GM19023 (cell line): ENCODE data around the gene C4B.
"Not testable (repeated sequence)": the region's sequence is repeated elsewhere in the genome, so short reads cannot be mapped to it uniquely, and the experiment has no call there.

ENCODE experiments used
- ATAC-seq: cut with Tn5 transposase; IDR thresholded peaks from one replicate; pipeline ENCODE4 v1.9.1; 2021; ENCODE audit warnings: mild to moderate bottlenecking, moderate library complexity; ENCODE audit not compliant: unreplicated experiment

The C4B gene

DNA sequence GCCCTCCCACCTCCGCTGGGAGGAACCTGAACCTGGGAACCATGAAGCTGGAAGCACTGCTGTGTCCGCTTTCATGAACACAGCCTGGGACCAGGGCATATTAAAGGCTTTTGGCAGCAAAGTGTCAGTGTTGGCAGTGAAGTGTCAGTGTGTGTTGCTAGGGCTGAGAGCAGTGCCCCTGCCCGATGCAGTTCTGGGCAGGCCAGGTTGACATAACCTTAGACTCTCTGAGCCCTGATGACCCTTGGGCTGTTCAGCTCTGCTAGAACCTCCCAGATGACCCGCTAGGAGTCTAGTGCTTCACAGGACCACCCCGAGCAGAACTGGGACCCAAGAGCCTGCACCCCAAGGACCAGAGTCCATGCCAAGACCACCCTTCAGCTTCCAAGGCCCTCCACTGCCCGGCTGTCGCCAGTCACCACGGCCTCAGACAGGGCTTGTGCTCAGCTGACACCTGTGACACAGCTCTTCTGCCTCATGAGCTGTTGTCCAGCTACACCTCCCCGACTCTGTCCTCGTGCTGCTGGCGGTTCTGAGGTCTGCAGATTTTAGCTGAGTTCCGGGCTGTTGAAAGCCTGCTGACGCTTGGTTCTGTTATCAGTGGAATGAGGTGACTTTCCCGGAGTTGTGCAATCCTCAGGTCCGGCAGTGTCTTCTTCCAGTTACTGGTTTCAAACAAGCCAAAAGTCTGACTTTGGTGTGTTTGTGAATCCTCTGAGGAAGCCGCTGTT, 20.9 kb downstream of the C4B start:
- ATAC-seq, result not testable (repeated sequence)

DNA sequence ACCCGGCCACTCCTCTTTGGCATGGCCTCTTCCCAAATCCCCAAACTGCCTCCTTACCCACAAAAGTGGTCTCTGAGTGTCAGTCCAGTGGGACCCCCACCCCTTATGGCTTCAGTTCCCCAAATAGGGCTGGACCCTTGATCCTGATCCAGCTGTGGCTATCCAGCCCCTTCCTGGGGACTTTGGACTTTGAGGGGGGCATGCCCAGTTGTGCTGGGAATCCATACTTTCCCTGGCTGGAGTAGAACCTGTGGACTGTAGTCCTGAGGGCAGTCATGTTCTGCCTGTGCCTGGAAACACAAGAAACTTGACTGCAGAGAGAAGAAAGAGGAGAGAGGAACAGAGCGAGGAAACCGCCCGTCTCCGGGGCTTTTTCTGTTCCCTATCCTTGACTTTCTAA, 22.5 kb downstream of the C4B start:
- ATAC-seq, result not testable (repeated sequence)

DNA sequence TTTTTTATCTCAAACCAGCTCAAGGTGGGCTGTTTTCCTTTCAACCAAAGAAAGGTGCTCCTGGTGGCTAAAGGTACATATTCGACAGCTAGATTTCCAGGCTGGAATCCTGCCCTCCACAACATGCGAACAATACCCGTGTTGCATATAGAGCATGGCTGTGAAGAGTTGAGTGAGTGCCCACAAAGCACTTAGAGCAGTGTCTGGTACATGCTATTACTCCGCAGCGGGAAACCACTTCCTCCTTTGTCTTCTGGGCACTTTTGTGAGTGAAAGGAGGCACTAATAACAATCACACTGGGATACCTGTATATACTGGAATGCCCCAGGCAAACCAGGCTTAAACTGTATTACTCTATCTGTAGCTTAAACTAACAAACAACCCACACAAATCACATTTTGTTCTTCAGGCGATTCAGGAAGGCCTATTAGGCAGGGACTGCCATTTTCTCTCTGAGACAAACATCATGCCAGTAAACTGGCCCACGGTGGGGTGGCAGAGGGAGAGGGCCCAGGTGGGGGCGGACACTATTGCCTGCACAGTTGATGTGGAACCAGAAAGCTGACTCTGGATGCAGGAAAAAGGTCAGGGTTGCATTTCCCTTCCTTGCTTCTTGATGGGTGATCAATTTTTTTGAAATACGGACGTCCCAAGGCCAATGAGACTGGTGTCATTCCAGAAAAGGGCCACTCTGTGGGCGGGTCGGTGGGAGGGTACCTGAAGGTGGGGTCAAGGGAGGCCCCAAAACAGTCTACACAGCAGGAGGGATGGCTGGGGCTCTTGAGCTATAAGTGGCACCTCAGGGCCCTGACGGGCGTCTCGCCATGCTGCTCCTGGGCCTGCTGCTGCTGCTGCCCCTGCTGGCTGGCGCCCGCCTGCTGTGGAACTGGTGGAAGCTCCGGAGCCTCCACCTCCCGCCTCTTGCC, 23.3 kb downstream of the C4B start, which contains the start of gene CYP21A2:
TSS of gene CYP21A2 (plus strand) at position 818 of the 927 bp plus-strand sequence. CDS start at position 826, 8 bp downstream.
- ATAC-seq, result not testable (repeated sequence)

DNA sequence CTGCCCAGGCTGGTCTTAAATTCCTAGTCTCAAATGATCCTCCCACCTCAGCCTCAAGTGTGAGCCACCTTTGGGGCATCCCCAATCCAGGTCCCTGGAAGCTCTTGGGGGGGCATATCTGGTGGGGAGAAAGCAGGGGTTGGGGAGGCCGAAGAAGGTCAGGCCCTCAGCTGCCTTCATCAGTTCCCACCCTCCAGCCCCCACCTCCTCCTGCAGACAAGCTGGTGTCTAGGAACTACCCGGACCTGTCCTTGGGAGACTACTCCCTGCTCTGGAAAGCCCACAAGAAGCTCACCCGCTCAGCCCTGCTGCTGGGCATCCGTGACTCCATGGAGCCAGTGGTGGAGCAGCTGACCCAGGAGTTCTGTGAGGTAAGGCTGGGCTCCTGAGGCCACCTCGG, 24.3 kb downstream of the C4B start:
- ATAC-seq, result not testable (repeated sequence)

DNA sequence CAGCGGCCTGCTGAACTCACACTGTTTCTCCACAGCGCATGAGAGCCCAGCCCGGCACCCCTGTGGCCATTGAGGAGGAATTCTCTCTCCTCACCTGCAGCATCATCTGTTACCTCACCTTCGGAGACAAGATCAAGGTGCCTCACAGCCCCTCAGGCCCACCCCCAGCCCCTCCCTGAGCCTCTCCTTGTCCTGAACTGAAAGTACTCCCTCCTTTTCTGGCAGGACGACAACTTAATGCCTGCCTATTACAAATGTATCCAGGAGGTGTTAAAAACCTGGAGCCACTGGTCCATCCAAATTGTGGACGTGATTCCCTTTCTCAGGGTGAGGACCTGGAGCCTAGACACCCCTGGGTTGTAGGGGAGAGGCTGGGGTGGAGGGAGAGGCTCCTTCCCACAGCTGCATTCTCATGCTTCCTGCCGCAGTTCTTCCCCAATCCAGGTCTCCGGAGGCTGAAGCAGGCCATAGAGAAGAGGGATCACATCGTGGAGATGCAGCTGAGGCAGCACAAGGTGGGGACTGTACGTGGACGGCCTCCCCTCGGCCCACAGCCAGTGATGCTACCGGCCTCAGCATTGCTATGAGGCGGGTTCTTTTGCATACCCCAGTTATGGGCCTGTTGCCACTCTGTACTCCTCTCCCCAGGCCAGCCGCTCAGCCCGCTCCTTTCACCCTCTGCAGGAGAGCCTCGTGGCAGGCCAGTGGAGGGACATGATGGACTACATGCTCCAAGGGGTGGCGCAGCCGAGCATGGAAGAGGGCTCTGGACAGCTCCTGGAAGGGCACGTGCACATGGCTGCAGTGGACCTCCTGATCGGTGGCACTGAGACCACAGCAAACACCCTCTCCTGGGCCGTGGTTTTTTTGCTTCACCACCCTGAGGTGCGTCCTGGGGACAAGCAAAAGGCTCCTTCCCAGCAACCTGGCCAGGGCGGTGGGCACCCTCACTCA, 25.0 kb downstream of the C4B start:
- not testable (repeated sequence) for ATAC-seq

DNA sequence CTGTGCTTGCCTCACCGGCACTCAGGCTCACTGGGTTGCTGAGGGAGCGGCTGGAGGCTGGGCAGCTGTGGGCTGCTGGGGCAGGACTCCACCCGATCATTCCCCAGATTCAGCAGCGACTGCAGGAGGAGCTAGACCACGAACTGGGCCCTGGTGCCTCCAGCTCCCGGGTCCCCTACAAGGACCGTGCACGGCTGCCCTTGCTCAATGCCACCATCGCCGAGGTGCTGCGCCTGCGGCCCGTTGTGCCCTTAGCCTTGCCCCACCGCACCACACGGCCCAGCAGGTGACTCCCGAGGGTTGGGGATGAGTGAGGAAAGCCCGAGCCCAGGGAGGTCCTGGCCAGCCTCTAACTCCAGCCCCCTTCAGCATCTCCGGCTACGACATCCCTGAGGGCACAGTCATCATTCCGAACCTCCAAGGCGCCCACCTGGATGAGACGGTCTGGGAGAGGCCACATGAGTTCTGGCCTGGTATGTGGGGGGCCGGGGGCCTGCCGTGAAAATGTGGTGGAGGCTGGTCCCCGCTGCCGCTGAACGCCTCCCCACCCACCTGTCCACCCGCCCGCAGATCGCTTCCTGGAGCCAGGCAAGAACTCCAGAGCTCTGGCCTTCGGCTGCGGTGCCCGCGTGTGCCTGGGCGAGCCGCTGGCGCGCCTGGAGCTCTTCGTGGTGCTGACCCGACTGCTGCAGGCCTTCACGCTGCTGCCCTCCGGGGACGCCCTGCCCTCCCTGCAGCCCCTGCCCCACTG, 25.9 kb downstream of the C4B start:
- not testable (repeated sequence) for ATAC-seq

DNA sequence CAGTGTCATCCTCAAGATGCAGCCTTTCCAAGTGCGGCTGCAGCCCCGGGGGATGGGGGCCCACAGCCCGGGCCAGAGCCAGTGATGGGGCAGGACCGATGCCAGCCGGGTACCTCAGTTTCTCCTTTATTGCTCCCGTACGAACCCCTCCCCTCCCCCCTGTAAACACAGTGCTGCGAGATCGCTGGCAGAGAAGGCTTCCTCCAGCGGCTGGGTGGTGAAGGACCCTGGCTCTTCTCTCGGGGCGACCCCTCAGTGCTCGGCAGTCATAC, 26.4 kb downstream of the C4B start:
- not testable (repeated sequence) for ATAC-seq

DNA sequence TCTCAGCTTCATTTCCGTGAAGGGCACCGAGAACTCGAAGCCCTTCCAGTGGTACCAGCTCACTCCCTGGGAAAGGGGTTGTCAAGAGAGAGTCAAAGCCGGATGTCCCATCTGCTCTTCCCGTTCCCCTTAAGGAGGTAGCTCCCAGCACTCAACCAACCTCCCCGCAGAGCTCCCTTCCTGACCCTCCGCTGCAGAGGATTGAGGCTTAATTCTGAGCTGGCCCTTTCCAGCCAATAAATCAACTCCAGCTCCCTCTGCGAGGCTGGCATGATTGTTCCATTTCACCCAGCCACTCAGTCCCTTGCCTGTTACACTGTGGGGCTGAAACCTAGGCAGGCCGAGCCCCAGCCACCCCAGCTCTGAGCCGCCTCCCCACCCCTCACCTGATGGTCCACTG, 26.8 kb downstream of the C4B start:
- ATAC-seq, result not testable (repeated sequence)

DNA sequence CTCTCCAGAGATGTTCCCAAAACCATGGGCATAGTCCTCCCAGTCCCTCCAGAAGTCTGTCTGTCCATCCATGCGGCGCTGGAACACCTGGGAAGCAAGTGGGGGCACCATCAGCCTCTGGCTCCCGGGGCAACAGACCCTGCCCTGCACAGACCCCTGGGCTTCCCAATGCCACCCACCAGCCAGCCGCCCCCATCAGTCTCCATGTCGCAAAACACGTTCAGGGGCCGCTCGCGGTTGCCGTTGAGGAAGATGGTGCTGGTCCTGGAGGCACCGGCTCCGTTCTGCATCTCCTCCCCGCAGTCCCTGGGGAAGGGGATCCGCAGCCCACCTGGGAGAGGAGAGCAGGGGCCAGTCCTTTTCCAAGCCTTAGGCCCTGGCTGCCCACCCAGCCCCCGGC, 27.7 kb downstream of the C4B start:
- ATAC-seq, result not testable (repeated sequence)

DNA sequence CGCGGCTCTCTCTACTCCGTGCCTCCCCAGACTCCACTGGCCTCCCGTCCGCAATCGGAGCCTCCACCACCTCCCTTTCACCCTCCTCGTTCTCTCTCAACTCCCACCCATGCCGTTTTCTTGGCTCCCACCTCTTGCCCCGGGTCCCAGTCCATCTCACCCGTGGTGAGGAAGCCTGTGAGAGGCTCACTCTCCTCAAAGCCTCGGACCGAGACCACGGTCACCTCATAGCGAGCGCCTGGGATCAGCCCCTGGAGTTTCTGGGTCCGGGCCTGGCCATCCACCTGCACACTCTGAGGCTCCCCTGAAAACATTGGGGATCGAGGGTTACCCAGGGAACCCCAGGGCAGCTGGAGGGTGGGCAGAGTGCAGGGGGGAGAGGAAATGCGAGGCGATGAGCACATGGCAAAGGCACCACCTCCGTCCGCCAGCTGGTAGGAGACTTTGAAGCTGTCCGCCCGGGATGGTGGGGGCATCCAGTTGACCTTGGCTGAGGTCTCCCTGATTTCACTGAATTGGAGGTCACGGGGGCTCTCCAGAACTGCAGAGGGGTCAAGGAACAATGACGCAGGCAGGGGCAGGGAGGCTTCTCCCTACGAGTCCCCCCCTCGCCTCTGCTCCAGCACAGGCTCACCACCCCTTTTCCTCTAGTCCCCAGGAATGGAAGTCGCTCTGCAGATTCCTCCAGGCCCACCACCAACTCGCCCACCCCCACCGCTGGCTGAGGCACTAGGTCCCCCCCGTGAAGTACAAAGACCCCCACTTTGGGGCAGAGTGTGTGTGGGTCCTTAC, 29.2 kb downstream of the C4B start:
- not testable (repeated sequence) for ATAC-seq

DNA sequence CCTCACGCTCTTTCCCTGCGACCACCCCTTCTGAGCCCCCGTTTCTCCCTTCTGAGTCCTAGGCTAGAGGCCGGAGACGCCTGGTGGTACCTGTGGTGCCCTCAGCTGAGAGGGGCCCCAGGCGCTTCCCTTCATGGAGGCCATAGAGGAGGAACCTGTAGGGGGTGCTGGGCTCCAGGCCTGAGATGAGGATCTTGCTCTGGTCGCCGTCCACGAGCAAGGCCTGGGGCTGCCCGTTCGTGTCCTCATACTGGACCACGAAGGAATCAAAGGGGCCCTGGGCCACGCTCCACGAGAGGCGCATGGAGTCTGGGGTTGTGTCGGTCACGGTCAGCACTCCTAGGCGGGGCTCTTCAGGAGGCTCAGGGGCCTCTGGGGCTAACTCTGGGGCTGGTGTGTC, 30.3 kb downstream of the C4B start:
- not testable (repeated sequence) for ATAC-seq

DNA sequence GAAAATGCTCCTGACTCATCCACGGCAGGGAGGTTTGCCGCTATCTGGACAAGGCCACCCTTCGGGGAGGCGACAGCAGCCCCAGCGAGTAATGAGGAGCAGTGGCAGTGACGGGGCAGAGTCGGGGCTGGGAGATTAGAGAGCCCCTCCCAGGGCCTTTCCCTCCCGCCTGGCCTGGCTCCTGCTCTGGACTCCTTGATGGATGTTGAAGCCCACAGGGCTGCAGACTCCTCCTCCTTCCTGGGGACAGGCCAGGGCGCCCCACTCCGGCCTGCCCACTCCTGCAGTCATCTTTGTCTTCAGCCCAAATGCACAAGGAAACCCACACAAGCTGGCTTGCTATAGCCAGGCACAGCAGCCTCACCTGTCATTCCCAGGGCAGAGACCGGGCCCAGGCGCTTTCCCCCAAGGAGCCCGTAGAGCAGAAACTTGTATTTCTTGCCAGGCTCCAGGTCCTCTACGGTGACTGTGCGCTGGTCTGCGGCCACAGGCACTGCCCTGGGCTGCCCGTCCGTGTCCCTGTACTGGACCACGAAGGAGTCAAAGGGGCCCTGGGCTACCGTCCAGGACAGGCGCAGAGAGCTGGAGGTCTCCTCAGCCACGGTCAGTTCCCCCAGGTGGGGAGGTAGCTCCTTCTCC, 31.3 kb downstream of the C4B start:
- ATAC-seq, result no peak

DNA sequence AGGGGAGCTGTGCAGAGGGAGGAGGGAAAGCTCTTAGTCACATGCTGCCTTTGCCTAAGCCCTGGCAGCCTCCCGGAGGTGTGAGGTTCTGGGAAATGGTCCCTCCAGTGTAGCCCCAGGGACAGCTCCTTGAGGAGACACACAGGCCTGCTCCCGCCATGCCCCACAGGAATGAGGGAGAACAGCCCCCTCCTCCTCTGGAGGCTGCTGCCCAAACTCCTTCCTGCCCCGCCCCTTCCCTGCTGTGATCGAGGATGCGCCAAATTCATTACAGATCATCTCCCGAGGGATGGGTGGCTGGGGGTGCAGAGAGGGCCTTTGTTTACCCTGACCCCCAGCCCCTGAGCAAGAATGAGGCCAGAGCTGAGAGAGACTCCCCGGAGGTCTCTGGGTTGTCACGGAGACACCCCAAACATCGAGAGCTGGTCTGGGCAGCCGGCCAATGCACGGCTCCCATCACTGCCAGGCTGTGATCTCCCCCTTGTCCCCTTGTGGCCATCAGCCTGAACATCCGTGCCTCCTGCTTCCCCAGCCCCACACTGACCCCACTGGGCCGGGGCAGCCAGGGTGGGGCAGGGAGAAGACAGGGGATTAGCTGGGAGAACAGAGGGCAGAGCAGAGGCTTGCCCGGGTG, 32.0 kb downstream of the C4B start:
- ATAC-seq, result no peak

DNA sequence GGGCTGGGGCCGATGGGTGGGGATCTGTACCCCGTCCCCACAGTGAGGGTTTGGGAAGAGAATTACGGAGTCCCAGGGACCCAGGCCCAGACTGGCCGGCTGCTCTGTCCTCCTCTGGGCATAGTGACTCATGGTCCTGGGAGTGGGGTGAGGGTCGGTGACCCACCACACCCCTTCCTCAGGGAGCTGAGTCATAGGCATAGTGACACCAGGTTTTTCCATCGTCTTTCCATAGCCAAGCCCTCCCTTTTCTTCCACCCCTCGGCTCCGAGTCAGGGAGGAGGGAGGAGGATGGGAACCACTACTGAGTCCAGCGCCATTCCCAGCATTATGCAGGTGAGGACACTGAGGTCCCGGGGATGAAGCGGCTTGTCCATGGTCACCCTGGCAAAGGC, 32.5 kb downstream of the C4B start:
- no peak for ATAC-seq

DNA sequence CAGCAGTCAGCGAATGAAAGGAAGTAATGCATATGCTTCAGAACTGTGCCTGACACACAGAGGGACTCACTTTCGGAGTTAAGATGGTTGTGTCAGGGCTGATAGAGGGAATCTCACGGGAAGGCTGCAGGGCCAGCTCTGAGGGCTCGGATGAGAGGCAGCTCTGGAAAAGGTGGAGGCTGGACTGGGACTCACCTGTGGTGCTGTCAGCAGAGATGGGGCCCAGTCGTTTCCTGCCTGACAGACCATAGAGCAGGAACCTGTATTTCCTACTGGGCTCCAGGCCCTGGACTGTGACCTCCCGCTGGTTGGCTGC, 32.9 kb downstream of the C4B start:
- no peak for ATAC-seq

DNA sequence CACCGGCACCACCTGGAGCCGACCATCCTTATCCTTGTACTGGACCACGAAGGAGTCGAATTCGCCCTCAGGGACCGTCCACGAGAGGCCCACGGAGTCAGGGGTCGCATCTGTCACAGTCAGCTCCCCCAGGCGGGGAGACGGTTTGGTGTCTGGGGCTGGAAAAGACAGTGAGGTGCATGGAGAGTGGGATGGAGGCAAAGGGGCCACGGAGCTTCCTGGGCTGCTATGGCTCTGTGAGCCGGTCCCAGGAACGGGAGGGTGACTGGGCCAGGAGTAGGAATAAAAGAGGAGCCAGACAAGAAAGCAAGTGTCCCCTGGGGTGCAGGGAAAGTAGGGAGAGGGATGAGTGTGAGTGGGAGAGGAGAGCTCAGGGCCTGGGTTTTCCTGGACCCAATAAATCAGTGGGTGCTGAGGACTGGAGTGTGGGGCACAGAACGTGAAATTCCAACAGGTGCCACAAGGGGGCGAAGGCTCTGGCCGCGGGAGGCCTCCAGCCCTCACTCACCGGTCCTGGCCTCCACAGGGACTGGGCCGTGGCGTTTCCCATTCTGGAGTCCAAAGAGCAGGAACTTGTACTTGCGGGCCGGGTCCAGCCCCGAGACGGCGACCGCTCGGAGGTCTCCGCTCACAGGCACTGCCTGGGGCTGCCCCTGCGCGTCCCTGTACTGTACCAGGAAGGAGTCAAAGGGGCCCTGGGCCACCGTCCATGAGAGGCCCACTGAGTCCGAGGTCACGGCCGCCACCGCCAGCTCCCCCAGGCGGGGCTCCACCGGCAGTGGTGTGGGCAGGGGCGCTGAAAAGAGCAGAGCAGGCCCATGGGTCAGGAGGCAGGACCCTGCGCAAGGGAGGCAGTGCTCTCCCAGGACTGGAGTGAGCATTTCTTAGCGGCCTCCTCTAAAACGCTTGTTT, 33.5 kb downstream of the C4B start:
- ATAC-seq, result no peak

DNA sequence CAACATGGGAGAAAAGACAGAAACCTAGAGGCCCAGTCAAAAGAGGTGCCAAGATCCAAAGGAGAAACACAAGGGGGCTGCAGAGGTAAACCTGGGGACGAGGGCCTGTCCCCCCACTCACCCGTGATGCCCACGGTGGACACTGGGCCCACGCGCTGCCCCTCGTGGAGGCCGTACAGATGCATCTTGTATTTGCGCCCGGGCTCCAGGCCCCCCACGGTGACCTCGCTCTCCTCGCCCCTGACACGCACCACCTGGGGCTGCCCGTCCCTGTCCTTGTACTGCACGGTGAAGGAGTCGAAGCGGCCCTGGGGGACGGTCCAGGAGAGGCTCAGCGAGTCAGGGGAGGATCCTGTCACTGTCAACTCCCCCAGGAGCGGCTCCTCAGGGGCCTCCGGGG, 34.6 kb downstream of the C4B start:
- not testable (repeated sequence) for ATAC-seq

DNA sequence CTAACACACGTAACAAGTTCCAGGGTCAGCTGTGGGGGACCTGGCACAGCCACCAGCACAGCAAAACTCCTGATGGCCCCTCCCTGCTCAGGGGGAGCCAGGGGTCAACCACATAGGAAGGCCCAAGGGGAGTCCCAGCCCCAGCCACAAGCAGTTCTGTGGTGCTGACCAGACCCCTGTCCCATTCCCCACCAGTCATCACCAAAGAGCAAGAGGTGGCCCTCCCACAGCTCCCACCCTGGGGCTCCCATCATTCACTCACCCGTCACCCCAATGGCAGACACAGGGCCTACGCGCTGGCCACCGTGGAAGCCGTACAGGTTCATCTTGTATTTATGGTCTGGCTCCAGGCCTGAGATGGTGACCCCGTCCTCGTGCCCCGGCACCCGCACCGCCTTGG, 35.1 kb downstream of the C4B start:
- ATAC-seq, result not testable (repeated sequence)
